ENCODE measurements around the gene PON1.

The PON1 gene

GRCh38 chr7:95317546-95317945, 6.8 kb downstream of the PON1 start:
- DNase-seq (ENCODE audit: low read depth in 2 of 2) = no peak

DNA sequence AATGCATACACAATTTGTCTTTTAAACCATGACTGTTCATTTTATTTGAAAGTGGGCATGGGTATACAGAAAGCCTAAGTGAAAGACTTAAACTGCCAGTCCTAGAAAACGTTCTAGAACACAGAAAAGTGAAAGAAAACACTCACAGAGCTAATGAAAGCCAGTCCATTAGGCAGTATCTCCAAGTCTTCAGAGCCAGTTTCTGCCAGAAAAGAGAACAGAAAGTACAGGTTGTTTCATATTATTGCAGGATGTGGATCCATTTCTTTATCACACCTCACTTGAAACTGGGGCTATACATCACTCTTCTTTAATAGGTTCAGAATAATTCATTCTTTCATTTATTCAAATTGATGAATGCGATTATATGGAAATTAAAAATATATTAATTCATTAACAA, 7.7 kb downstream of the PON1 start:
- no peak for DNase-seq (ENCODE audit: low read depth in 2 of 2)

DNA sequence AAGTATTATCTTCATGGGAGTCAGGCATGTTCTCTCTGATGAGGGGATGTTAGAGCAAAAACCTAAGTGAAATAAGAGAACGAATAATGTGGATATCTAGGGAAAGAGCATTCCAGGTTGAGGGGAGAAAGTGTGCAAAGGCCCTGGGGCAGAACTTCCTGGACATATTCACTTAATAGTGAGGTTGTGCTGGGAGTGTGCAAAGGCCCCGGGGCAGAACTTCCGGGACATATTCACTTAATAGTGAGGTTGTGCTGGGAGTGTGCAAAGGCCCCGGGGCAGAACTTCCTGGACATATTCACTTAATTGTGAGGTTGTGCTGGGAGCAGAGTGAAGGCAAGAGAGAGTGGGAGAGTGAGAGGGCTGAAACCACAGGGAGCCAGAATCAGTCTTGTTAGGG, 11.8 kb downstream of the PON1 start:
- no peak for DNase-seq (ENCODE audit: low read depth in 2 of 2)

DNA sequence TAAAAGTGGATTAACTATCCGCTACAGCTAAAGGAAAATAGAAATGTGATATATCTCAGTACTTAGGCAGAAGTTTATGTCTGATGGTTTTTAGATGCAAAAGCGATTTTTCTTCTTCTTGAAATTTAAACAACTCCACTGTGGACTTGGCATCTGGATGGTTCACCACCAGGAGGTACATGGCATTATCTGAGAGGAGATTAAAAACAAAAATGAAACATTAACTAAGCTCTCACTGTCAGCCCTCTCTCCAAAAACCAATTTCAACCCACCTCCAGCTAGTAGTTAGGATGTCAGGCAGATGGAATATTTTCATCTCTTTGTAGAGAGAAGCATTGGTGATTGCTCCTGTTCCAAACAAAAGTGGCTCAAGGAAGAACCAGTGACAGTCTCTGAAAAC, 12.9 kb downstream of the PON1 start:
- DNase-seq (ENCODE audit: low read depth in 2 of 2) = no peak

GRCh38 chr7:95309951-95310350, 14.4 kb downstream of the PON1 start:
- DNase-seq (ENCODE audit: low read depth in 2 of 2) = no peak

- no peak for DNase-seq (ENCODE audit: low read depth in 2 of 2)
Observed at GRCh38 chr7:95304990-95305389, 19.3 kb downstream of the PON1 start.

GRCh38 chr7:95303013-95303905, 21.1 kb downstream of the PON1 start:
- no peak for DNase-seq (ENCODE audit: low read depth in 2 of 2)

GRCh38 chr7:95298091-95298490, 26.2 kb downstream of the PON1 start:
- DNase-seq (ENCODE audit: low read depth in 2 of 2) = no peak

DNA sequence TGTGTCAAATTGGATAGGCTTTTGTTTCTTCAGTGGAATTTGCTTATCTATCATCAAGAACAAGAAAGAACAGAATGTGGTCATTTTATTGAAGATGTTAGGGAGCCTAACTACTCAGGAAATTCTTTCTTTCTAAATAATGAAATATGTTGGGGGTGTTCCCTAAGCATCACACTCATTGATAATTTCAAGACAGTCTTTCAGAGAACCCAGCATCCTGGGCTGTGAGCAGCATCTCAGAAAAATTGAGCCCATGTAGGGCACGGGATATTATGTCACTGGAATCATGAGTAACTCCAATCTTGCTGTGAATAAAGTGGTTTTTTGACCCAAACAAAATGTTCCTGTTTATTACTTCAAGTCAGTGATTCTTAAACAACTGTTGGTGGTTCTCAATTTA, 27.3 kb downstream of the PON1 start:
- DNase-seq (ENCODE audit: low read depth in 2 of 2) = no peak

GRCh38 chr7:95296456-95296855, 27.9 kb downstream of the PON1 start:
- no peak for DNase-seq (ENCODE audit: low read depth in 2 of 2)

DNA sequence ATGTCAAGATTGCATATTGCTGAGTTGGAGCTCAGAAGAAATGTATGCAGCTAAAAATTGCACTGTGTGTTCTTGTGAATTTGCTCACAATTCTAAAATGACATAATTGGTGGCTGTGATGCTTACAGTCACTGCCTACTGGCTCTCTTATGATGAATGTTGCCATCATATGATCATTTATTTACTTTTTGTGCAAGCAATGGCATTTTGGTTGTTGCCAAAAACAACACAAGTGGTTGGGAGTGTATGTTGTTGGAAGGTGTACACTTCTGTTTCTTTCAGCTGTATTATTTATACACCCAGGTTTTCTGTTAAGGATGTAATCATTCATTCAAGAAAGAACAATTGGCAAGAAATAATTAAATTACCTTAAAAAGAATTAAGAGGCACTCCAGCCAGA, 28.9 kb downstream of the PON1 start:
- DNase-seq (ENCODE audit: low read depth in 2 of 2) = no peak

- DNase-seq (ENCODE audit: low read depth in 2 of 2) = no peak
Observed at GRCh38 chr7:95290166-95290830, 34.0 kb downstream of the PON1 start.

- no peak for DNase-seq (ENCODE audit: low read depth in 2 of 2)
Observed at GRCh38 chr7:95286096-95286495, 38.2 kb downstream of the PON1 start.

DNA sequence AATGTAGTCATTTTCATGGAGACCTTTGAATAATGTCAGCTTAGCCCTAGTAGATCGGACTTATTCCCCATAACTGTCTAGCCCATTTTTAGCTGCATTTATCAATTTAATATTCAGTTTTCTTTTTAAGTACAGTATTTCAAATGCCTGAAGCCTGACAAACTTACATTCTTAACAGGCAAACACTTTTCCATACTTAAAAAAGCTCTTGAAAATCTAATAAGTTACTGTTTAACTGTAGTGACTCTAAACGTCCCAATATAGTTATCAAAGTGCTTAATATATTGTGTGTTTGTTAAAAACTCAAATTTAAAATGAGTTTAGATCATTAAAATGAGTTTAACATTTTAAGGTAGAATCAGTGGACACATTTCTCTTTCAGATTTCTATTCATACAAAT, 44.9 kb downstream of the PON1 start:
- DNase-seq (ENCODE audit: low read depth in 2 of 2) = no peak

GRCh38 chr7:95276114-95276513, 48.2 kb downstream of the PON1 start:
- DNase-seq (ENCODE audit: low read depth in 2 of 2) = no peak

DNA sequence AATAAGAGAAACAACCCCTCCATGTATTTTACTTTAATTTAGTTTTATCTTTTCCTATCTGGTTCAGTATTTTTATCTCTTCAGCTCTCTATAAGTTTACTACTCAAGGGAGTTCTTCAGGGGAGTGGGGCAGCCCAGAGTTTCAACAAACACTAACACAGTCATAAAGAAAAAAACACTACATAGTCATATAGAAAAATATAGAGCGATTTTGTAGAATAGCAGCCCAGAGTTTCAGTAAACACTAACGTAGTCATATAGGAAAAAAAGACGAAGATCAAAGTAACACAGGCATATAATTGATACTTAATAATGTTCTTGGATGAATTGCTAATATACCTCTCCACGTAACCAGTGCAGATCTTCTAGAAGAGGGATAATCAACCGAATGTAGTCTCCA, 54.7 kb downstream of the PON1 start:
- DNase-seq (ENCODE audit: low read depth in 2 of 2) = no peak

GRCh38 chr7:95267754-95268153, 56.6 kb downstream of the PON1 start:
- DNase-seq (ENCODE audit: low read depth in 2 of 2) = no peak

DNA sequence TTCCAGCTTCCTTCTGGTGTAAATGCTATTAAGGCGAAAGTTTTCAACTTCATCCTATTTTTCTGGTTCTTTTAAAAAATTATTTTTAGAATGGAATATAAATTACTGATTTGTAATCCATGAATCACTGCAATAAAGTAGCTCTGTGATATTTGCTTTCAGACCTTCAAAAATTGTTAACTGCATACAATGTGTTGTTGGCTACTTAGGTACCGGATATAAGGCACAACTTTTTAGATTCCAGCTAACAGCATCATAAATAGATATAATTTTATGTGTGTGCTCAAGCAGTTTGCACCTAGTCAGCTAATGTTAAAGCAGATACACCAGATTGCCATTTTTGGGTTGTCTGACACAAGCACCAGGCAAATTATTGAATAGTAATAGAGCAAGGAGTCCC, 58.7 kb downstream of the PON1 start:
- DNase-seq (ENCODE audit: low read depth in 2 of 2) = no peak

DNA sequence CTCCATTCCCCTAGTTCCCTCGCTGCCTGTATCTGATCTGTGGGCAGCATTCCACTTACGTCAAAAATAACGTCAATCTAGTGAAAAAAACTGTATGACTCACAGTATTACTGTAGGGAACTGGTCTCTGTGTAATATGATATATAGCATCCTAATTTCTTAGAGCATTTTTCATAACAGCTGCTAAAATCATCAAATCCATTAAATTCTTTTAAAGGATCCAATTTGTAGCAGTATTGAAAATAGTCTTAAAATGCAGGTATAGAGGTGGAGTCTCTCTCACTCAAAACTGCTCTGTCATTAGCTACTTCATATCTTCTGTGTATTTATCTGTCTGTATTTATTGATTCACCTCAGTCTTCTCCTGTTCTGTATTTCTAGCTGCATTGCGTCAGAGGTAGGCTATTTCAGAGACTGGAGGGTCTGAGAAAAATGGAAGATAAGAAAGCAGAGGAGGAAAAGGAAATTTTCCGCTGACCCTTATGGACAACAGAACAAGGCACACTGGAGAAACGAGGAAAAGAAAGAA, 59.9 kb downstream of the PON1 start:
- no peak for DNase-seq (ENCODE audit: low read depth in 2 of 2)

- no peak for DNase-seq (ENCODE audit: low read depth in 2 of 2)
Observed at GRCh38 chr7:95263785-95264362, 60.5 kb downstream of the PON1 start.

DNA sequence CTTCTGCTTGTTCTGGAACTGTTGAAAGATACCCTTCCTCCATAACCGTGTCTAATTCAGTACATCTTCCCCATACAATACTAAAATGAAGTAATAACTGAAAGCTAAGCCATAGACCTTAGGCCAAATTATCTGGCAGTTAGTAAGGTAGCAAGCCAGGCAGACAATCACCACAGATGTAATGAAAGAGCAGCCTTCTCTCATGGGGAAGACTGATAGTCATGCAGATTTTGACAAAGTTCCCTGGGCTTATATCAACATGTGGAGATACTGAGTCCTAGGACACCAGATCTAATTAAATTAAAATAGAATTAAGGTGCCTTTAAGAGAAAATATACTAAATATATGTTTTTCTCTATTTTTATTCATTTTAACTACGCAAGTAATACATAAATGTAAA, 61.5 kb downstream of the PON1 start:
- no peak for DNase-seq (ENCODE audit: low read depth in 2 of 2)

GRCh38 chr7:95261895-95262415, 62.4 kb downstream of the PON1 start:
- no peak for DNase-seq (ENCODE audit: low read depth in 2 of 2)

GRCh38 chr7:95255691-95256090, 68.6 kb downstream of the PON1 start:
- no peak for DNase-seq (ENCODE audit: low read depth in 2 of 2)

Measured in stimulated activated CD8-positive, alpha-beta memory T cell treated with anti-CD3 and anti-CD28 coated beads, Interleukin-15, amount 100 ng/mL, for 4 hours (primary cell).